Measurements from ENCODE around the gene PPP1R2.

DNA sequence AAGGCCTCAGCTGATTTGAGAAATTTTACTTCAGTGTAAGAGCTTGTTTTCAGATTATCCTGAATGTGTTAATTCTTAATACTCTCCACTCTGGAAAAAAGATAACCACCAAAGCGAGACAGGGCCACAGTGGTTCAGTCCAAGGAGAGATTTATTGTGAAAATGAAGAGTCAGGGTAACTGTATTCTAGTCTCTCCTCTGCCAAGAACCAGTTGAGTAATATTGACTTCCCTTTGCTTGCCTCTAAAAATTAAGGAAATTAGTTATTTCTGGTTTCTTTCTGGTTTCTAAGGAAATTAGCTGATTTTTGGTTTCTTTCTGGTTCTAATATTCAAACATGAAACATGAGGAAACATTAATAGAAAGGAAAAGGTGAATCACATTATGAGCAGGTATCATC lies 34.9 kb downstream of the PPP1R2 start:
- no peak for TF ChIP-seq BRCA1 (IDR thresholded peaks at IDR 0.05)
- no peak for TF ChIP-seq BRCA1 (CRISPR knock-in tag; IDR thresholded peaks at IDR 0.05)
- no peak for TF ChIP-seq SIN3B (IDR thresholded peaks at IDR 0.05; ENCODE audit: low read depth)
- no peak for TF ChIP-seq MAZ (CRISPR knock-in tag; conservative IDR thresholded peaks at IDR 0.05 in 1 of 2, IDR thresholded peaks at IDR 0.05 in 1 of 2)
- TF ChIP-seq, protein P1, sequence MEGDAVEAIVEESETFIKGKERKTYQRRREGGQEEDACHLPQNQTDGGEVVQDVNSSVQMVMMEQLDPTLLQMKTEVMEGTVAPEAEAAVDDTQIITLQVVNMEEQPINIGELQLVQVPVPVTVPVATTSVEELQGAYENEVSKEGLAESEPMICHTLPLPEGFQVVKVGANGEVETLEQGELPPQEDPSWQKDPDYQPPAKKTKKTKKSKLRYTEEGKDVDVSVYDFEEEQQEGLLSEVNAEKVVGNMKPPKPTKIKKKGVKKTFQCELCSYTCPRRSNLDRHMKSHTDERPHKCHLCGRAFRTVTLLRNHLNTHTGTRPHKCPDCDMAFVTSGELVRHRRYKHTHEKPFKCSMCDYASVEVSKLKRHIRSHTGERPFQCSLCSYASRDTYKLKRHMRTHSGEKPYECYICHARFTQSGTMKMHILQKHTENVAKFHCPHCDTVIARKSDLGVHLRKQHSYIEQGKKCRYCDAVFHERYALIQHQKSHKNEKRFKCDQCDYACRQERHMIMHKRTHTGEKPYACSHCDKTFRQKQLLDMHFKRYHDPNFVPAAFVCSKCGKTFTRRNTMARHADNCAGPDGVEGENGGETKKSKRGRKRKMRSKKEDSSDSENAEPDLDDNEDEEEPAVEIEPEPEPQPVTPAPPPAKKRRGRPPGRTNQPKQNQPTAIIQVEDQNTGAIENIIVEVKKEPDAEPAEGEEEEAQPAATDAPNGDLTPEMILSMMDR (IDR thresholded peaks at IDR 0.05 in 2 of 3, conservative IDR thresholded peaks at IDR 0.05 in 1 of 3; ENCODE audit: insufficient read depth in 2 of 3, low read depth in 1 of 3, low read length in 3 of 3): no peak
- no peak for TF ChIP-seq KLF13 (tag; IDR thresholded peaks at IDR 0.05; ENCODE audit: borderline replicate concordance, low read depth)
- no peak for TF ChIP-seq UBTF (IDR thresholded peaks at IDR 0.05; ENCODE audit: borderline replicate concordance in 1 of 2, low read depth in 2 of 2, low read length in 2 of 2)
- no peak for TF ChIP-seq LARP7 (IDR thresholded peaks at IDR 0.05)
- no peak for TF ChIP-seq GABPB1 (CRISPR knock-in tag; IDR thresholded peaks at IDR 0.05)
- no peak for TF ChIP-seq CREB1 (IDR thresholded peaks at IDR 0.05)
- no peak for TF ChIP-seq CREB1 (CRISPR knock-in tag; IDR thresholded peaks at IDR 0.05)
- TF ChIP-seq JUN (IDR thresholded peaks at IDR 0.05; ENCODE audit: borderline replicate concordance, low read depth, low read length): no peak
- TF ChIP-seq JUN (CRISPR knock-in tag; IDR thresholded peaks at IDR 0.05; ENCODE audit: borderline replicate concordance): no peak

All from K562 (cell line).